B cell (primary cell): ENCODE results near the gene CTDSPL. TPM values are rescaled to one million over a fixed set of nuclear protein-coding genes. Genes with fewer than 3 reads are reported as not detected.

ENCODE experiments used
- ATAC-seq: fragments of 200-7000 bp; cut with Tn5 transposase; one replicate; pipeline ENCODE4 v1.10.0; 2021; ENCODE audit warnings: low read depth, mild to moderate bottlenecking, moderate number of reproducible peaks, moderate library complexity
- CTCF ChIA-PET: fragments of 350-600 bp; sonication (Branson Sonifier 250); formaldehyde crosslinking; loops from one replicate; lab custom pipeline; 2021; ENCODE audit warnings: antibody characterized with exemption, inconsistent platforms; lab: Charles Lee
- POLR2A ChIA-PET: fragments of 350-600 bp; sonication (Branson Sonifier 250); formaldehyde crosslinking; loops from one replicate; lab custom pipeline; 2021; ENCODE audit warnings: antibody characterized with exemption; lab: Charles Lee
- DNase-seq: peaks from one replicate; pipeline ENCODE4 v3.0.0; 2013
- H2AFZ ChIP-seq: 2 replicates; pipeline ENCODE4 v1.6.1; 2012; ENCODE audit warnings: mild to moderate bottlenecking, low read depth, low read length; ENCODE audit not compliant: insufficient read depth, poor library complexity, severe bottlenecking
- H3K27ac ChIP-seq, 2 donors: 1 replicate in 1 of 2; 2 replicates in 1 of 2; pipeline ENCODE4 v1.5.1; 2012 to 2013; ENCODE audit warnings: low read length in 2 of 2, mild to moderate bottlenecking in 2 of 2, moderate library complexity in 1 of 2
- H3K27me3 ChIP-seq, 4 experiments: fragments of 200-600 bp in 1 of 4; sonication (generic) in 1 of 4; replicated peaks in 1 of 4; 1 replicate in 2 of 4; 2 replicates in 2 of 4; pipeline versions ENCODE4 v1.6.1 to v1.7.0; 2013 to 2016; ENCODE audit warnings: low read length in 3 of 4, mild to moderate bottlenecking in 2 of 4, mixed read lengths in 1 of 4, moderate library complexity in 1 of 4; ENCODE audit not compliant: insufficient read depth in 4 of 4, control insufficient read depth in 3 of 4; ENCODE audit errors: control extremely low read depth in 1 of 4
- H3K36me3 ChIP-seq, 2 experiments: replicated peaks in 1 of 2; 1 replicate in 1 of 2; 2 replicates in 1 of 2; pipeline versions ENCODE4 v1.6.1 to v1.7.1; 2013; ENCODE audit warnings: low read length in 1 of 2; ENCODE audit not compliant: insufficient read depth in 2 of 2, control insufficient read depth in 1 of 2; ENCODE audit errors: control extremely low read depth in 1 of 2, extremely low read depth in 1 of 2
- H3K4me1 ChIP-seq, 2 donors: fragments of 200-600 bp in 1 of 2; sonication (generic) in 1 of 2; 1 replicate in 1 of 2; 2 replicates in 1 of 2; pipeline versions ENCODE4 v1.5.1 to v1.6.1; 2013 to 2017; ENCODE audit warnings: low read length in 2 of 2; ENCODE audit not compliant: control insufficient read depth in 2 of 2, insufficient read depth in 2 of 2
- H3K4me2 ChIP-seq: replicated peaks from 2 replicates; pipeline ENCODE3; 2012; ENCODE audit warnings: mild to moderate bottlenecking, low read depth, low read length; ENCODE audit not compliant: poor library complexity, severe bottlenecking
- H3K4me3 ChIP-seq, 5 experiments: fragments of 200-600 bp in 1 of 5; sonication (generic) in 1 of 5; 1 replicate in 3 of 5; 2 replicates in 2 of 5; pipeline versions ENCODE4 v1.5.1 to v1.7.0; 2011 to 2016; ENCODE audit warnings: low read length in 4 of 5, mild to moderate bottlenecking in 4 of 5, low read depth in 2 of 5, control low read depth in 1 of 5, moderate library complexity in 1 of 5; ENCODE audit not compliant: insufficient read depth in 1 of 5; ENCODE audit errors: control extremely low read depth in 1 of 5, extremely low read depth in 1 of 5
- H3K79me2 ChIP-seq: fragments of 200-600 bp; sonication (generic); one replicate; pipeline ENCODE4 v1.6.0; 2016; ENCODE audit warnings: low read length; ENCODE audit not compliant: control insufficient read depth, insufficient read depth
- H3K9ac ChIP-seq: fragments of 200-600 bp; sonication (generic); 2 replicates; pipeline ENCODE4 v1.6.1; 2017; ENCODE audit warnings: mild to moderate bottlenecking, low read length, moderate library complexity
- H3K9me3 ChIP-seq, 3 donors: one replicate each; pipeline versions ENCODE4 v1.6.1 to v1.7.1; 2013; ENCODE audit warnings: low read length in 2 of 3; ENCODE audit not compliant: control insufficient read depth in 2 of 3, insufficient read depth in 1 of 3; ENCODE audit errors: control extremely low read depth in 1 of 3
- H4K20me1 ChIP-seq: 2 replicates; pipeline ENCODE4 v1.6.0; 2012; ENCODE audit warnings: mild to moderate bottlenecking, low read length; ENCODE audit not compliant: insufficient read depth, control insufficient read depth, poor library complexity, severe bottlenecking
- H3K27ac Mint-ChIP-seq: one replicate; pipeline ENCODE4 v1.8.0; 2021; ENCODE audit warnings: mixed read lengths
- H3K27me3 Mint-ChIP-seq: one replicate; pipeline ENCODE4 v1.8.0; 2021; ENCODE audit warnings: mixed read lengths
- H3K4me1 Mint-ChIP-seq: one replicate; pipeline ENCODE4 v1.8.0; 2021; ENCODE audit warnings: mixed read lengths
- H3K4me3 Mint-ChIP-seq: one replicate; pipeline ENCODE4 v1.8.0; 2021; ENCODE audit warnings: mixed read lengths
- H3K9me3 Mint-ChIP-seq: one replicate; pipeline ENCODE4 v1.8.0; 2022; ENCODE audit warnings: mixed read lengths; ENCODE audit not compliant: insufficient read depth
- EZH2 ChIP-seq: IDR thresholded peaks from 2 replicates; pipeline ENCODE4 v1.6.1; 2012; ENCODE audit warnings: borderline replicate concordance, low read depth, mild to moderate bottlenecking, moderate library complexity, low read length; ENCODE audit not compliant: insufficient read depth, poor library complexity, severe bottlenecking
- WGBS: methylation state at CpG from one replicate; pipeline ENCODE4 v1.1.5; 2013; ENCODE audit warnings: missing lambda C conversion rate; ENCODE audit not compliant: insufficient coverage; 5-methylcytosine and 5-hydroxymethylcytosine counted together
- intact Hi-C: fragments of 100-400 bp; cut with micrococcal nuclease; formaldehyde crosslinking; loops from one replicate; pipeline ENCODE4 v1.10.0; 2022
- polyA plus RNA-seq: library from polyadenylated mRNA; depleted of rRNA; stranded (reverse); fragments of >200 nt; gene quantifications from 2 replicates; pipeline ENCODE4 v1.2.3, GENCODE V29; 2012
- total RNA-seq, 2 donors: library from RNA; stranded (reverse); fragments of 120-200 nt in 1 of 2; gene quantifications; 1 replicate in 1 of 2; 2 replicates in 1 of 2; pipeline versions ENCODE4 v1.2.3 to v1.2.4, GENCODE V29; 2013 to 2022
- TF ChIP-seq, protein P1 (sequence below): fragments of 200-600 bp; IDR thresholded peaks from one replicate; pipeline ENCODE4 v1.8.0; 2022; ENCODE audit warnings: antibody characterized with exemption, mild to moderate bottlenecking

The CTDSPL gene
- total and polyA plus RNA-seq, 2 donors (not counting 1 experiment from before 2014, with no cell fraction given): not detected

DNA sequence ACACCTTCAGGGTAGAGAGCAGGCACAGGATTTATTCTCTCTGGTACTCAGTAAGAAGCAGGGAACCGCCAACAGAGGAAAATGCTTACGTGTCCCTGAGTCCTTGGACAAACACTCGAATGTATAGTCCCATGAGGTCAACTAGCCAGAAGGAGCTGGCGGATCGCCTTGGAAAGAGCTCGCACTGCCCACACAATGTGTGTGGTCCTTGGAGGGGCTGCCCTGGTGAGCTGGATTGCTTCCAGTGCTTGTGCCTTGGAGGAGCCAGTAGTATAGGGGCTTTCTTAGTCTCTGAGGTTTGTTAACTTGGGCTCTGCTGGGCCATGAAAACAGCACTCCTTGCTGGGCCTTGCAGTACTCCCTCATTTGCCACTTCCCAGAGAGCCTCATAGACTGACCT, 88.2 kb downstream of the CTDSPL start:
- no peaks in the 10 kb centered on the region for H3K79me2 ChIP-seq
- no peak overlapping the region for H3K4me3 Mint-ChIP-seq
- H3K27ac ChIP-seq: no peak overlapping the region
- DNase-seq (no peak), ATAC-seq (no peak)
- no peaks in the 10 kb centered on the region for H3K4me1 Mint-ChIP-seq
- no peak overlapping the region for H2AFZ ChIP-seq
- no peaks in the 10 kb centered on the region for H4K20me1 ChIP-seq
- H3K36me3 ChIP-seq: no peaks in the 10 kb centered on the region
- H3K27me3 Mint-ChIP-seq: no peaks in the 10 kb centered on the region
- ChIA-PET POLR2A (no interaction called here), CTCF (no interaction called here)
- no peak overlapping the region for H3K4me2 ChIP-seq
- no peak overlapping the region for H3K27ac Mint-ChIP-seq
- no peaks in the 10 kb centered on the region for H3K4me1 ChIP-seq
- TF ChIP-seq, protein P1, sequence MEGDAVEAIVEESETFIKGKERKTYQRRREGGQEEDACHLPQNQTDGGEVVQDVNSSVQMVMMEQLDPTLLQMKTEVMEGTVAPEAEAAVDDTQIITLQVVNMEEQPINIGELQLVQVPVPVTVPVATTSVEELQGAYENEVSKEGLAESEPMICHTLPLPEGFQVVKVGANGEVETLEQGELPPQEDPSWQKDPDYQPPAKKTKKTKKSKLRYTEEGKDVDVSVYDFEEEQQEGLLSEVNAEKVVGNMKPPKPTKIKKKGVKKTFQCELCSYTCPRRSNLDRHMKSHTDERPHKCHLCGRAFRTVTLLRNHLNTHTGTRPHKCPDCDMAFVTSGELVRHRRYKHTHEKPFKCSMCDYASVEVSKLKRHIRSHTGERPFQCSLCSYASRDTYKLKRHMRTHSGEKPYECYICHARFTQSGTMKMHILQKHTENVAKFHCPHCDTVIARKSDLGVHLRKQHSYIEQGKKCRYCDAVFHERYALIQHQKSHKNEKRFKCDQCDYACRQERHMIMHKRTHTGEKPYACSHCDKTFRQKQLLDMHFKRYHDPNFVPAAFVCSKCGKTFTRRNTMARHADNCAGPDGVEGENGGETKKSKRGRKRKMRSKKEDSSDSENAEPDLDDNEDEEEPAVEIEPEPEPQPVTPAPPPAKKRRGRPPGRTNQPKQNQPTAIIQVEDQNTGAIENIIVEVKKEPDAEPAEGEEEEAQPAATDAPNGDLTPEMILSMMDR: no peak
- no peak for TF ChIP-seq EZH2
- no peaks in the 10 kb centered on the region for H3K9me3 ChIP-seq
- H3K9ac ChIP-seq: no peak overlapping the region
- H3K27me3 ChIP-seq: no peaks in the 10 kb centered on the region
- no peaks in the 10 kb centered on the region for H3K9me3 Mint-ChIP-seq
- intact Hi-C loops: no loop called here
- H3K4me3 ChIP-seq: no peak overlapping the region
- WGBS: 99% methylated on average over 6 of the region's 6 CpGs

DNA sequence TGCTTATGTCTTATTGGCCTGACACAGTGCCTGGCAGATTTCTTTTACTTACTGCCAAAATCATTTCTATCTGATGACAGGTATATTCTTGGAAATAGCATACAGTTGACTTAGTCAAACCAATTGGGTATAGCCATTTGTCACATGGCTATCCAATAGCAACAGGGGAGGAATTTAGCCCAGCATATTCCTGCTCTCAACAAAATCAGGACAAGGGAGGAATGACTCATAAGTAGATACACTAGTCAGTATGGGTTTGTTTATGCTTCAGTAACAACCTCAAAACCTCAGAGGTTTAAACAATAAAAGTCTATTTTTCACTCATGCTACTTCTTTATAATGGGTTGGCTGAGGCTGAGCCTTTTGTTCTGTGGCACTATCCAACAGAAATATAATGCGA, 90.9 kb downstream of the CTDSPL start:
- H3K27me3 ChIP-seq: no peaks in the 10 kb centered on the region
- H3K9ac ChIP-seq: no peak overlapping the region
- Mint-ChIP-seq H3K4me3 (no peak overlapping the region), H3K4me1 (peaks cover 16% of the 10 kb centered on the region), H3K27ac (no peak overlapping the region), H3K9me3 (no peaks in the 10 kb centered on the region), H3K27me3 (no peaks in the 10 kb centered on the region)
- H3K4me1 ChIP-seq: peaks cover 15 to 18% of the 10 kb centered on the region in 2 donors
- POLR2A ChIA-PET: no interaction called here
- intact Hi-C loops: no loop called here
- H3K36me3 ChIP-seq: no peaks in the 10 kb centered on the region
- ATAC-seq (no peak), DNase-seq (no peak)
- CTCF ChIA-PET: no interaction called here
- TF ChIP-seq, protein P1: no peak
- H3K4me3 ChIP-seq: no peak overlapping the region
- no peak overlapping the region for H3K4me2 ChIP-seq
- H3K79me2 ChIP-seq: no peaks in the 10 kb centered on the region
- no CpG with 5 or more reads among the region's 1 CpG for WGBS
- no peak overlapping the region for H3K27ac ChIP-seq
- no peaks in the 10 kb centered on the region for H4K20me1 ChIP-seq
- H2AFZ ChIP-seq: no peak overlapping the region
- H3K9me3 ChIP-seq: no peaks in the 10 kb centered on the region
